K562 (cell line): ENCODE measurements around the gene RTP5. TPM values are rescaled to one million over a fixed set of nuclear protein-coding genes. Genes with fewer than 3 reads are reported as not detected.

Experiments used
- ATAC-seq: fragments of 200-7000 bp; cut with Tn5 transposase; 3 replicates; pipeline ENCODE4 v1.9.1; 2020; ENCODE audit warnings: moderate library complexity
- BruUV-seq: library from RNA; stranded (reverse); fragments of 400-500 nt; replicated peaks from 2 replicates; lab custom pipeline; 2021; lab: Mats Ljungman, UMichigan
- CTCF ChIA-PET: fragments of 300-600 bp; formaldehyde crosslinking; extraction: SDS; loops from one replicate; lab custom pipeline; 2021; ENCODE audit warnings: low intra/inter-chr PET ratio; lab: Yijun Ruan, JAX
- POLR2A ChIA-PET: fragments of 300-600, 350-650 bp; sonication (Branson Sonifier 250); formaldehyde crosslinking; extraction: SDS; loops from one replicate; lab custom pipeline; 2021; ENCODE audit warnings: antibody characterized with exemption, inconsistent platforms; lab: Yijun Ruan, JAX
- DNase-seq, 4 experiments: peaks; one replicate each; pipeline versions ENCODE4 v3.0.0 to v3.0.0-alpha.2; 2011 to 2018; ENCODE audit warnings: low spot score in 3 of 4, mixed read lengths in 3 of 4; ENCODE audit errors: extremely low read depth in 1 of 4
- FAIRE-seq: peaks from 2 replicates; lab custom pipeline; 2011; peaks lifted over from hg19 to GRCh38; lab: Jason Lieb, UNC
- H2AFZ ChIP-seq: 2 replicates; pipeline ENCODE4 v1.6.0; 2011; ENCODE audit warnings: low read depth, low read length, control low read depth, inconsistent platforms
- H3K27ac ChIP-seq: fragments of 200-600 bp; 3 replicates; pipeline ENCODE4 v1.8.0; 2011; ENCODE audit warnings: low read depth, mild to moderate bottlenecking, control low read depth, inconsistent platforms, low read length, moderate library complexity, mixed read lengths; ENCODE audit errors: extremely low read depth
- H3K27me3 ChIP-seq, 2 experiments: fragments of 300-600 bp in 1 of 2; 2 replicates in 1 of 2; 3 replicates in 1 of 2; pipeline versions ENCODE4 v1.6.0 to v1.8.0; 2011; ENCODE audit warnings: inconsistent platforms in 2 of 2, low read length in 2 of 2, mild to moderate bottlenecking in 1 of 2, mixed read lengths in 1 of 2, moderate library complexity in 1 of 2; ENCODE audit not compliant: control insufficient read depth in 2 of 2, insufficient read depth in 2 of 2
- H3K36me3 ChIP-seq: fragments of 300-600 bp; 3 replicates; pipeline ENCODE4 v1.8.0; 2011; ENCODE audit warnings: mild to moderate bottlenecking, low read length, inconsistent platforms; ENCODE audit not compliant: control insufficient read depth, insufficient read depth
- H3K4me1 ChIP-seq, 2 experiments: fragments of 200-600 bp in 1 of 2; replicated peaks in 1 of 2; 2 replicates in 1 of 2; 3 replicates in 1 of 2; pipeline versions ENCODE4 v1.5.1 to v1.8.0; 2011; ENCODE audit warnings: inconsistent platforms in 2 of 2, low read length in 2 of 2, mild to moderate bottlenecking in 1 of 2, mixed read lengths in 1 of 2, moderate library complexity in 1 of 2; ENCODE audit not compliant: control insufficient read depth in 2 of 2, insufficient read depth in 2 of 2
- H3K4me2 ChIP-seq: 2 replicates; pipeline ENCODE4 v1.6.1; 2011; ENCODE audit warnings: low read length, control low read depth, inconsistent platforms, mixed read lengths; ENCODE audit not compliant: insufficient read depth
- H3K4me3 ChIP-seq: fragments of 200-600 bp; sonication (generic), shearing (Covaris generic); 2 replicates; pipeline ENCODE4 v1.5.1; 2016; ENCODE audit warnings: control low read depth, inconsistent platforms
- H3K79me2 ChIP-seq: fragments of 200-600 bp; 3 replicates; pipeline ENCODE4 v1.8.0; 2011; ENCODE audit warnings: low read length, inconsistent platforms; ENCODE audit not compliant: control insufficient read depth, insufficient read depth
- H3K9ac ChIP-seq, 2 experiments: 2 replicates each; pipeline versions ENCODE4 v1.6.0 to v1.6.1; 2011; ENCODE audit warnings: low read depth in 2 of 2, low read length in 2 of 2, control low read depth in 1 of 2, inconsistent platforms in 1 of 2, mild to moderate bottlenecking in 1 of 2, mixed read lengths in 1 of 2; ENCODE audit not compliant: insufficient read depth in 1 of 2
- H3K9me1 ChIP-seq: one replicate; pipeline ENCODE4 v1.6.0; 2011; ENCODE audit warnings: inconsistent platforms, mild to moderate bottlenecking, low read length, moderate library complexity; ENCODE audit not compliant: control insufficient read depth, insufficient read depth
- H3K9me3 ChIP-seq: replicated peaks from 2 replicates; pipeline ENCODE4 v1.5.1; 2011; ENCODE audit warnings: low read depth, low read length, inconsistent platforms; ENCODE audit not compliant: control insufficient read depth, insufficient read depth
- H4K20me1 ChIP-seq: replicated peaks from 2 replicates; pipeline ENCODE4 v1.6.1; 2011; ENCODE audit warnings: low read length, inconsistent platforms, mixed read lengths; ENCODE audit not compliant: control insufficient read depth, insufficient read depth
- ARID2 ChIP-seq: fragments of 450-650 bp; IDR thresholded peaks from 2 replicates; pipeline ENCODE4 v1.6.1; 2017; ENCODE audit warnings: antibody characterized with exemption, mild to moderate bottlenecking
- DLX4 ChIP-seq: fragments of 250-450 bp; sonication (Bioruptor Pico); IDR thresholded peaks from 2 replicates; pipeline ENCODE4 v1.6.1; 2021; ENCODE audit warnings: mild to moderate bottlenecking
- GATAD2A ChIP-seq: fragments of 450-650 bp; IDR thresholded peaks from 2 replicates; pipeline ENCODE4 v1.6.1; 2017
- GATAD2B ChIP-seq: fragments of 450-650 bp; IDR thresholded peaks from 2 replicates; pipeline ENCODE4 v1.6.1; 2017; ENCODE audit warnings: mild to moderate bottlenecking, borderline replicate concordance
- HES1 ChIP-seq: fragments of 450-650 bp; IDR thresholded peaks from 2 replicates; pipeline ENCODE4 v1.6.1; 2016; ENCODE audit warnings: low read depth, mild to moderate bottlenecking, moderate library complexity
- RAD51 ChIP-seq: fragments of 450-650 bp; IDR thresholded peaks from 2 replicates; pipeline ENCODE4 v1.7.1; 2016; ENCODE audit warnings: low read depth, mild to moderate bottlenecking, borderline replicate concordance
- SMAD2 ChIP-seq: fragments of 150-350 bp; IDR thresholded peaks from 2 replicates; pipeline ENCODE4 v1.6.1; 2014; ENCODE audit warnings: low read depth, mild to moderate bottlenecking, low read length
- SMC3 ChIP-seq: conservative IDR thresholded peaks from 2 replicates; pipeline ENCODE4 v1.6.1; 2011; ENCODE audit warnings: low read depth, low read length, improper control_type of control experiment; ENCODE audit not compliant: insufficient read depth
- TAF1 ChIP-seq: IDR thresholded peaks from 2 replicates; pipeline ENCODE4 v1.6.1; 2011; ENCODE audit warnings: mild to moderate bottlenecking, low read length, moderate library complexity; ENCODE audit not compliant: insufficient read depth, control insufficient read depth, severe bottlenecking; ENCODE audit errors: extremely low read depth
- TCF3 ChIP-seq: sonication (generic); formaldehyde crosslinking; IDR thresholded peaks from 2 replicates; pipeline ENCODE4 v1.4.0; 2020; ENCODE audit warnings: mild to moderate bottlenecking, missing genetic modification reagents
- ZNF263 ChIP-seq: sonication (generic); formaldehyde crosslinking; IDR thresholded peaks from 2 replicates; pipeline ENCODE4 v1.8.0; 2022; ENCODE audit warnings: mild to moderate bottlenecking, missing genetic modification reagents, borderline replicate concordance
- ZNF277 ChIP-seq: fragments of 250-450 bp; sonication (Bioruptor Pico); IDR thresholded peaks from 2 replicates; pipeline ENCODE4 v1.8.0; 2022; ENCODE audit warnings: inconsistent platforms, mild to moderate bottlenecking, moderate library complexity, borderline replicate concordance
- ZNF77 ChIP-seq: fragments of 250-450 bp; sonication (Bioruptor Pico); IDR thresholded peaks from 2 replicates; pipeline ENCODE4 v1.5.0; 2020
- WGBS: fragments of 100-300 bp; shearing (Covaris generic); methylation state at CpG from one replicate; pipeline ENCODE4 v1.1.6; 2016; ENCODE audit warnings: low coverage, mixed read lengths; ENCODE audit not compliant: insufficient coverage; ENCODE audit errors: missing lambda C conversion rate; 5-methylcytosine and 5-hydroxymethylcytosine counted together
- in situ Hi-C: fragments of 300-500 bp; cut with MboI; formaldehyde crosslinking; loops from 4 replicates; pipeline ENCODE4 v1.15.0; 2018; ENCODE audit warnings: inconsistent platforms, mixed read lengths
- intact Hi-C: fragments of 100-400 bp; cut with micrococcal nuclease; formaldehyde crosslinking; loops from 2 replicates; pipeline ENCODE4 v1.14.2; 2022
- polyA plus RNA-seq, 8 experiments: library from polyadenylated mRNA; depleted of rRNA in 4 of 8; stranded (reverse) in 5 of 8; unstranded in 3 of 8; fragments of >200 nt; fragmentation: Nextera tagmentation in 2 of 8; fragmentation: Illumina TruSeq in 1 of 8; extraction: Ambion mirVana in 2 of 8; extraction: Trizol in 1 of 8; gene quantifications; 2 replicates each; pipeline versions ENCODE4 v1.2.1 to v1.2.3, GENCODE V29; 2011 to 2014; ENCODE audit warnings: inconsistent platforms in 1 of 8, missing spikeins in 1 of 8
- total RNA-seq, 7 experiments: library from RNA; depleted of rRNA in 6 of 7; stranded (reverse); fragments of >200 nt in 6 of 7; fragmentation: Illumina TruSeq in 2 of 7; extraction: Trizol in 2 of 7; gene quantifications; 2 replicates each; pipeline versions ENCODE4 v1.2.1 to v1.2.3, GENCODE V29; 2011 to 2021; ENCODE audit warnings: low replicate concordance in 1 of 7

The RTP5 gene
- total and polyA plus RNA-seq, 9 of the 15 experiments (the other 6 are each of a cell fraction or from before 2014, with no cell fraction given): not detected

- peaks cover 0 to 33% of the 10 kb centered on the region in 2 experiments; a peak in 2 of 5 replicates for H3K4me1 ChIP-seq
- no peaks in the 10 kb centered on the region for H3K27me3 ChIP-seq
- in situ Hi-C loops (no loop called here), intact Hi-C loops (no loop called here)
- no peaks in the 10 kb centered on the region for H4K20me1 ChIP-seq
- no peak for FAIRE-seq
- ChIA-PET CTCF (no interaction called here), POLR2A (no interaction called here)
- no peak for DNase-seq
- no peaks in the 10 kb centered on the region for H3K79me2 ChIP-seq
- H3K9me3 ChIP-seq: no peaks in the 10 kb centered on the region
- no peaks in the 10 kb centered on the region for H3K36me3 ChIP-seq
- H3K27ac ChIP-seq: no peak overlapping the region
- 91% methylated on average over 13 of the region's 21 CpGs for WGBS
- ATAC-seq: no peak
- H3K4me2 ChIP-seq: no peak overlapping the region
- no peak overlapping the region for H3K4me3 ChIP-seq
- no peak for TF ChIP-seq DLX4
- TF ChIP-seq TAF1: no peak
- no peak for TF ChIP-seq RAD51
- no peak for TF ChIP-seq SMC3
- TF ChIP-seq ZNF77: no peak
- no peak for TF ChIP-seq ZNF277 (CRISPR knock-in tag)
- TF ChIP-seq ARID2: no peak
- no peak for TF ChIP-seq ZNF263
- TF ChIP-seq HES1: no peak
- TF ChIP-seq GATAD2A: no peak
- TF ChIP-seq GATAD2B: no peak
- no peak for TF ChIP-seq TCF3
- no peak for TF ChIP-seq SMAD2
- BruUV-seq: no TSS peak
- no peak overlapping the region for H2AFZ ChIP-seq
- H3K9me1 ChIP-seq: no peaks in the 10 kb centered on the region
- no peak overlapping the region for H3K9ac ChIP-seq
Measured at GRCh38 chr2:241901018-241901380, 31.5 kb downstream of the RTP5 start.
